NCI-H1092 (cell line): ENCODE measurements around the gene CWC27.

Experiments used
- DNase-seq: peaks from one replicate; lab custom pipeline; 2025; lab: John Stamatoyannopoulos, UW

The CWC27 gene

DNA sequence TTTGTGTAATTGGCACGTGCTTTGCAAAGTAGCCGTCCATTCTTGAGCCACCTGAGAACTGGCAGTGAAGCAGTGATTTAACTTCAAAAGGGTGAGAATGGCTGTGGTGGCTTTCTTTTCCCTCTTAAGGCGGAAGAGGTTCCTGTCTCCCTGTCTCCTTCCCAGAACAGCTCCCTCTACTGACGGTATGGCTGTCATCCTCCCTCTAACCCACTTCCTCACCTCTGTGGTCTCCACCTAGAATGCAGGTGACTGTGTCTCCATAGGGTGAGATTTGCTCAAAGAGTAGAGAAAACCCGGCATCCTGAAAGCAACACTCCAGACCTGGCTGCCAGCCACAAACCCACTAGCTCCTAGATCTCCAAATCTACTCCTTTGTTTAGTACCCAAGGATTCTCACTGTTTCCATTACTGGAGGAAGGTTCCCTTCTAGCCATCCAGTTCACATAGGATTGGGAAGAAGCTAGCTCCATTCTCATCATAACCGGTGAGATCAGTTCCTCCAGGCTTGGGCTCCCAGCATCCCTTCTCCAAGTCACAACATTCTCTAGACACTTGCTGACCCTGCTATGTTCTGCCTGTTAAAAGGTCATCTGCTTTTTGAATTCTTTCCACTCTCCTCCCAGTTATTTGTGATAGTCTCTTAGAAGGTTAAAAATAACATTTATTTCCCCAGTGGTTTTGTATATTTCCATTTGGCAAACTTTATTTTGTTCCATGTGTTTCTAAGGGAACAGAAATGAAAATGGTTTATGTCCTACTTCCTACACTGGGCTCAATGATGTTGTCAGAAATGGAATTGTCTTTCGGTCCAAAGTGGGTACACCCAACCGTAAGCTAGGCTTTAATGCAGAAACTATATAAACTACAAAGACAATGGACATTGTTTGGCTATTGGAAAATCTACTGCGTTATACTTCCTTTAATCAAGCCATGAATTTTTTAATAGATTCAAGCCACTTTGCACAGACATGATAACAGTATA is 269.4 kb downstream of the CWC27 start:
- DNase-seq, result no peak

DNA sequence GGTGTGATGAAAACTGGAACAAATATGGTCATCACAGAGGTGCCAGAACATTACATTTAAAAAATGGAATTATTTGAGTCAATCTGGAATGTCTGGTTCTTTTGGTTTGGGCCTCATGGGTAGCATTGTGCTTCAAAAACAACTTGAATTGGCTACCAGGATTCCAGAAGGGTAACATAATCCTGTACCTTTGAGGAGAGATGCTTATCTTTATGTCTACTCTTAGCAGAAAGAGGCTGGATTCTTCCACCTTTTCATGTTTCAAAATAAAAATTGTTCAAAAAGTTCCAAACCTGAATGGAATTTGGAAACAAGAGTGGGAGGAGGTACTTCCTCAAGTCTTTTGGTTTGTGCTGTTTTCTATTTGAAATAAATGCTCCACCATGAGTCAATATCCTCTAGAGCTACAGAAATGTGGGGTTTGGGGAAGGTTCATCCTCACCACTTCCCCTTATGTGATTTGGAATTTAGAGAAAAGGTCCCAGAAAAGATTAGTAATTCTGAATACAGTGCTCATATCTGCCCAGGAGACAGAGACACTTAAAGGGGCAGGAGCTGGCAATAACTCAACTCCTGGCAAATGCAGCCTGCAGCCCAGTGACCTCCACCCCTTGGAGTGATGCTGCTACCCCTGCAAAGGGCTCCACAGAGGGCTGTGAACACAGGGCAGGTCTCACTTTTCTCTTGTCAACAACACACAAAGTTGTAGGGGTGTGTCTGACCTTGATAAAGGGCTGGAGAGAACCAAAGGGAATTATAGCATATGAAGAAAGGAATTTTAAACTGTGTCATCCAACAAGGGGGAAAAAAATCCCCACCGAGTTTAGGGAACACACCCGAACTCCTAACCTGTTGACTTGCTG is 272.8 kb downstream of the CWC27 start:
- no peak for DNase-seq

GRCh38 chr5:65043843-65044359 is 275.2 kb downstream of the CWC27 start:
- DNase-seq, result no peak

DNA sequence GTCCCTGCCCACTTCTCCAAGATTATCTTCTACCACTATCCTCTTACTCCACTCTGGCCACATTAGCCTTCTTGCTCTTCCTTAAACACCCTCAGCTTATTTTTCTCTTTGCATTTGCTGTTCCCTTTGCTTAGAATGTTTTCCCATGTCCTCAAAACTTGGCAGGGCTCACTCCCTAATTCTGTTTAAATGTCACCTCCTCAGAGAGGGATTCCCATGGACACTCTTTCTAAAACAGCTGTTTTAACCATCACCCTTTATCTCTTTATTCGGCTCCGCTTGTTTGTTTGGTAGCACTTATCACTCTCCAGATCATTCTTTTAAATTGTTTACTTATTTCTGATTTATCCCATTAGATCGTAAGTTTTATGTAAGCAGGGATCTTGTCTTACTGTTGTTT is 278.5 kb downstream of the CWC27 start:
- no peak for DNase-seq

- DNase-seq, result no peak
These were observed 279.4 kb downstream of the CWC27 start for GRCh38 chr5:65047948-65048690.

DNA sequence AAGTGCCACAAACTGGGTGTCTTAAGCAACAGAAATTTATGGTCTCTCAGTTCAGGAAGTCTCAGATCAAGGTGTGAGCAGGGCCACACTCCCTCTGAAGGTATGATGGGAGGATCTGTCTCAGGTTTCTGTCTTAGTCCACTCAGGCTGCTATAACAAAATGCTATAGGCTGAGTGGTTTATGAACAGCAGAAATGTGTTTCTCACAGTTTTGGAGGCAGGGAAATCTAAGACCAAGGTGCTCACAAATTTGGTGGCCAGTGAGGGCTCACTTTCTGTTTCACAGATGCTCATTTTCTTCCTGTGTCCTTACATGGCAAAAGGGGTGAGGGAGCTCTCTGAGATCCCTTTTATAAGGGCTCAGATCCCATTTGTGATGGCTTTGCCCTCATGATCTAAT is 281.4 kb downstream of the CWC27 start:
- DNase-seq, result no peak

GRCh38 chr5:65050826-65051498 is 282.2 kb downstream of the CWC27 start:
- DNase-seq, result no peak

DNA sequence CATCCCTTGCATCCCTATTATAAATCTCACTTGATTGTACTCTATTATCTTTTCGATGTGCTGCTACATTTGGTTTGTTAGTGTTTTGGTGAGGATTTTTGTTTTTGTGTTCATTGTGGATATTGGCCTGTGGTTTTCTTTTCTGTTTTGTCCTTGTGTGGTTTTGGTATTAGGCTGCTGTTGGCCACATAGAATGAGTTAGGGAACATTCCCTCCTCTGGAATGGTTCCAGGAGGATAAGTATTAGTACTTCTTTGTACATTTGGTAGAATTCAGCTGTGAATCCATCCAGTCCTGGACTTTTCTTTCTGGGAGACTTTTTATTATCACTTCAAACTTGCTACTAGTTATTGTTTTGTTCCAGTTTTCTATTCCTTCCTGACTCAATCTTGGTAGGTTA is 287.2 kb downstream of the CWC27 start:
- no peak for DNase-seq

DNA sequence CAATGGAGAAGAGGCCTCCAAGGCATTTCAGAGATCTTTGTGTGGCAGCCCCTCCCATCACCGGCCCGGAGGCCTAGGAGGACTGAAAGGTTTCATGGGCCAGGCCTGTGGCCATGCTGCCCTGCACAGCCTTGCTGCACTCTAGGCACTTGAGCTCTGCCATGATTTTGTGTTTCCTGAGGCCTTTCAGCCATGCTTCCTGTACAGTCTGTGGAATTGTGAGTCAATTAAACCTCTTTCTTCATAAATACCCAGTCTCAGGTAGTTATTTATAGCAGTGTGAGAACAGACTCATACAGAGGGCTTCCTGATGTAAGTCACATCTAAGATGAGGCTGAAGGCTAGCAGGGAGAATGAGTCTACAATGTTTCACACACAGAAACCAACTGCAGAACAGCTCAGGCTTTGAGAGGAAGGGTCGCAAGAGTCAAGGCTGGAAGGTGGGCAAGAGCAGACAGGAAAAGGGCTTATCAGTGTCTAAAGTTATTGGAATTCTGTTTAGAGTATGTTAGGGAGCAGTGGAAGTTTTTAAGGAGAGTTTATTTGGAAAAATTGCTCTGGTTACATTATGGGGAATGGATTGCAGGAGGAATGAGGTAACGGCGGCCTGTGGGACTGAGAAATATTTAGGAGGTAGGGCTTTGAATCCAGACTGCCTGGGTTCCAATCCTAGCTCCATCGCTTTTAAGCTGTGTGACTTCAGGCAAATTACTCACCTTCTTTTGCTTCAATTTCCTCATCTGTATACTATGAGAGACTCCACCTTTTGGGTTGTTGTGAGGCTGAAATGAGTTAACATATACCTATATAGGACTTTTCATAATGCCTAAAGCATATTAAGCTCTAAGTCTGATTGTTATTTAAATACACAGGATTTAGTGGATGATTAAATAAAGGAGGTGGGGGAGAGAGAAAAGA is 291.2 kb downstream of the CWC27 start:
- DNase-seq, result no peak

DNA sequence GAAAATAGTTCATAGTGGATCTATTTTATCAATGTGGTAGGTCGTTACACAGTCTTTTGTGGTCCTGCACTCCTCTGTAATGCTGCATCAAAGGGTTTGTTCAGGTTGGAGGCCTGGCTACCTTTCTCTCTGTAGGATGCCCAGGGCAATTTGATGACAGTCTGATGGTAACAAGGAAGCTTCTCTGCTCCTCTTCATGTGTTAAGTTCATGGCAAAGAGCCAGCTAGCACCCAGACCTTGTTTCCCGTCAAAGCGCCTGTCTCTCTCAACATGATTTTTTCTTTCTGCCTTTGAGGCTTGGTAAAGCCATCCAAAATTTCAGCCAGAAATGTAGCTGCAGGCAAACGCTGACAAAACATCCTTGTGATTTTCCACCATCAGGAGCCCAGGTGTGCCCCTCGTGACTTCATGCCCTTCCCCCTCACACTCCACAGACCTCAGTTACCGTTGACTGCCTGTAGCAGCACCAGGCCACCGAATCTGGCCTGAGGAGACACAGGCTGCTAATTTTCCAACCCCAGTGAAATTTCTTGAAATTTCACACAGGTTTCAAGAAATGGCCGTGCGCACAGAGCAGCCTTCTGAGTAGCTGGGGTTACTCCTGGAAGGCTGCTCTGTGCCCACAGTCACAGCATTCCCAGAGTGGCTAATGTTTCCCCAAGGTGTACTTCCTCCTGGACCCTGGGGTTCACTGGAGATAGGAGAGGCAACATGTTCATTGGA is 292.7 kb downstream of the CWC27 start:
- DNase-seq, result no peak

DNA sequence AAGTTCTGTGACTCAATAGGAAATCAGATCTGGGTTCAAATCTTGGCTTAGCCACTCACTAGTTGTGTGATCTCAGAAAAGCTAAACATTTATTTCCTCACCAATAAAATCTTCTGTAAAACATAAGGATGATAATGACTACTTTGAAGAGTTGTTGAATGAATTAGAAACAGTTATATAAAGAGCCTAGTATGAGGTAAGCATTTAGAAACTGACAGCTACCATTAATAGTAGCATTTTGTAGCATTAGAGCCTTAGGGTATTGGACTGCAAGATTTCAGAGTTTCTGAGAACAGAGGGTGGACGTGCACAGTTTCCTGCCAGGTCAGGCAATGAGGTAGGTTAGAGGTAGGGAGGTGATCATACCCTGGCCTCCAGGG is 293.2 kb downstream of the CWC27 start:
- DNase-seq, result no peak

GRCh38 chr5:65062469-65063083 is 293.8 kb downstream of the CWC27 start:
- DNase-seq, result no peak

DNA sequence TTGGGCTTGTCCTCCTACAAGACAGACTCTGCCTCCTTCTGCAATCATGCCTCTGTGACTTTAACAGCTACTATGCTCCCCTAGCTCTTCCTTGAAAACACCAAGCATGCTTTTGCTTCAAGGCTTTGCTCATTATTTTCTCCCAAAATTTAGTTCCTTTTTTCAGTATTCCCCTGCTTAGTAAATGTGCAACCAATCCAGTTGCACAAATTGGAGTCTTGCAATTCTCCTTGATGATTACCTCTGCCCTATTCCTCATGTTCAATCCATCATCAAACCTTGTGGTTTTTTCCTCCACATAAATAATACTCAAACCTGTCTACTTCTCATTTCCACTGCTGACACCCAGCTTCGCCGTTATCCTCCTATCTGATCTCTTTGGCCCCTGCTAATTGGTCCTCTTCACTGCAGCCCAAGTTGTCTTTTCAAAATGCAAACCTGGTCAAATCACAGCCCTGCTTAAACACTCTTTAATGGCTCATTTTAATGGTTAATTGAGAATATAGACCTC is 296.3 kb downstream of the CWC27 start:
- no peak for DNase-seq

DNA sequence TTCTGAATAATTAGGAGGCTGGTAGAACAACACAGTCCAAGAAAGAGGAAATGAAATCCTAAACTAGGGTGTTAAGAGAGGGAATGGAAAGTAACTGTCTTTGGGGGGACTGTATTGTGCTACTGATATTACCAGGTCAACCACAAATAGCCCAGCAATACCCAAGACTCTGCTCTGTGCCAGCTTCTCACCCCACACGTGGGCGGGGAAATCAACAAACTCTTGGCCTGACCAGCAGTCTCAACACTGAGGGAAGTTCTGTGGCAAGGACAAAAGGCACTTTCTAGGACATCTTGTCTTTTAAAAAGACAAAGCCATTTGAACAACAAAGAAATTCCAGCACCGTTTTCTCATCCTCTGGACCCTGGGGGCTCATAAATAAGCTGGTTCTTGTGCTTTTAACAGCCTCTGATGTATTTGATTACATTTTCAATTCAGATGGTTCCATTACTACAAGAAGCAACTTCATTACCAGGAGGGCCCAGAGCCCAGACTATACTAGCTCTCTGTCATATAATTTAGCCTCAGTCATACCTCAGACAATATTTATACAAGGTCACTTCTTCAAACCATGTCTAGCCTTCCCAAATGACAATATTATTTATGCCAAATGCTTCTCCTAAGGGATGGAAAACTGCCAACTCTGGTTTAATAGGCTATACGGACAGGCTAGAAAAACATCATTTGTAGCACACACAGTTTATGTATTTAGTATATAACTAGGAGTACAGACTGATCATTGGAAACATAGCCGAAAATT is 297.8 kb downstream of the CWC27 start:
- DNase-seq, result no peak

DNA sequence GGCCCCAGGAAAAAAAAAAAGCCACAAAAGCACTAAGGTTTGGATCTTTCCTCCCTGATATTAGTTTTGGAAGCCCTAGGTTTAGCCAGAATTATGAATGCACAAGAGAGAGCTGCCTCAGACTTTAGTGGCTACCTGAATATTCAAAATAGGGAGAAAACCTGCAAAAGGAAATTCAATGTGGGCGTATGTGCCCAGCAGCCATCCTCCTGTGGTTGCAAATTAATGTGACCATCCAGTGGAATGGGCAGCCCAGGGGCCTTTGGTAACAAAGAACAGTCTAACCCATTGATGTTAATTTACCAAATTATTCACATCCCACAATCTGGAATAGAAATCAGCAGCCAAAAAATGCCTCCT is 298.4 kb downstream of the CWC27 start:
- no peak for DNase-seq
